ENCODE results near the gene MAT2B. TPM values are rescaled to one million over a fixed set of nuclear protein-coding genes. Genes with fewer than 3 reads are reported as not detected.
A peak's percentile ranks its signal among the peaks of the same experiment; 100 is the strongest.

Gene MAT2B
- total RNA-seq, 2 experiments from 2014 or later, result 71.5 to 71.6 TPM

GRCh38 chr5:163506095-163506457 lies 657 bp downstream of the MAT2B start:
- Mint-ChIP-seq H3K27me3 (no peaks in the 10 kb centered on the region), H3K9me3 (no peaks in the 10 kb centered on the region), H3K4me3 (peak overlapping the region; percentile 99), H3K36me3 (ENCODE audit: low read depth) (peaks cover 5% of the 10 kb centered on the region), H3K27ac (peak overlapping the region; percentile 99), H3K4me1 (ENCODE audit: low read depth) (peaks cover 40% of the 10 kb centered on the region)
- ATAC-seq (peak; percentile 29), DNase-seq (peak; percentile 20)
- TF ChIP-seq CTCF (IDR thresholded peaks at IDR 0.05), result no peak
- intact Hi-C loops (cut with micrococcal nuclease), result loop anchor here (1.0 kb wide), 1 partner anchor 46 kb away; the partner anchor contains the start of genes HMMR and NUDCD2
- CTCF ChIA-PET, result interaction anchor here (0.9 to 3.4 kb wide), 8 partner anchors 9 to 68 kb away, joined by 3 to 24 read pairs (median 4); partner anchors contain the start of genes HMMR and NUDCD2
- POLR2A ChIA-PET, result interaction anchor here (0.9 to 11.8 kb wide), 6 partner anchors 13 to 72 kb away, joined by 3 to 168 read pairs (median 3); partner anchors contain the start of genes CCNG1, HMMR and NUDCD2

GRCh38 chr5:163506726-163507125 lies 1.3 kb downstream of the MAT2B start:
- POLR2A ChIA-PET, result interaction anchor here (0.9 to 11.8 kb wide), 2 partner anchors 47 to 69 kb away, joined by 3 to 168 read pairs; partner anchors contain the start of genes CCNG1, HMMR and NUDCD2
- peaks cover 40% of the 10 kb centered on the region for H3K4me1 Mint-ChIP-seq (ENCODE audit: low read depth)
- H3K4me3 Mint-ChIP-seq, result peak overlapping the region; percentile 99
- DNase-seq (peak; percentile 36), ATAC-seq (peak; percentile 25)
- peaks cover 6% of the 10 kb centered on the region for H3K36me3 Mint-ChIP-seq (ENCODE audit: low read depth)
- CTCF ChIA-PET, result interaction anchor here (0.7 to 2.7 kb wide), 4 partner anchors 46 to 69 kb away, joined by 3 to 6 read pairs (median 4); partner anchors contain the start of gene HMMR
- intact Hi-C loops (cut with micrococcal nuclease), result loop anchor here (1.0 kb wide), 1 partner anchor 46 kb away; the partner anchor contains the start of genes HMMR and NUDCD2
- H3K9me3 Mint-ChIP-seq, result no peaks in the 10 kb centered on the region
- TF ChIP-seq CTCF (IDR thresholded peaks at IDR 0.05), result no peak
- H3K27ac Mint-ChIP-seq, result peak overlapping the region; percentile 99
- no peaks in the 10 kb centered on the region for H3K27me3 Mint-ChIP-seq

- TF ChIP-seq CTCF (IDR thresholded peaks at IDR 0.05), result no peak
- H3K27ac Mint-ChIP-seq, result peak overlapping the region; percentile 99
- H3K4me3 Mint-ChIP-seq, result peak overlapping the region; percentile 99
- no peak for DNase-seq
- ATAC-seq, result no peak
- intact Hi-C loops (cut with micrococcal nuclease), result no loop called here
- no peaks in the 10 kb centered on the region for H3K27me3 Mint-ChIP-seq
- H3K4me1 Mint-ChIP-seq (ENCODE audit: low read depth), result peaks cover 52% of the 10 kb centered on the region
- ChIA-PET POLR2A (interaction anchor here (11.8 kb wide), 1 partner anchor 49 kb away, joined by 168 read pairs; the partner anchor contains the start of genes HMMR and NUDCD2), CTCF (interaction anchor here (1.2 to 2.7 kb wide), 2 partner anchors 8 to 50 kb away, joined by 4 to 6 read pairs; no protein-coding TSS in a partner anchor)
- no peaks in the 10 kb centered on the region for H3K9me3 Mint-ChIP-seq
- H3K36me3 Mint-ChIP-seq (ENCODE audit: low read depth), result peaks cover 20% of the 10 kb centered on the region
These were observed 3.3 kb downstream of the MAT2B start for GRCh38 chr5:163508753-163509152.

GRCh38 chr5:163509291-163509951 lies 4.0 kb downstream of the MAT2B start:
- H3K4me1 Mint-ChIP-seq (ENCODE audit: low read depth), result peaks cover 53% of the 10 kb centered on the region
- intact Hi-C loops (cut with micrococcal nuclease), result no loop called here
- DNase-seq (no peak), ATAC-seq (no peak)
- no peaks in the 10 kb centered on the region for H3K9me3 Mint-ChIP-seq
- H3K27ac Mint-ChIP-seq, result peak overlapping the region; percentile 99
- H3K4me3 Mint-ChIP-seq, result peak overlapping the region; percentile 99
- H3K36me3 Mint-ChIP-seq (ENCODE audit: low read depth), result peaks cover 22% of the 10 kb centered on the region
- TF ChIP-seq CTCF (IDR thresholded peaks at IDR 0.05), result no peak
- CTCF ChIA-PET, result interaction anchor here (0.9 kb wide), 1 partner anchor 49 kb away, joined by 4 read pairs; the partner anchor contains the start of gene HMMR
- POLR2A ChIA-PET, result interaction anchor here (11.8 kb wide), 1 partner anchor 50 kb away, joined by 168 read pairs; the partner anchor contains the start of genes HMMR and NUDCD2
- H3K27me3 Mint-ChIP-seq, result no peaks in the 10 kb centered on the region

GRCh38 chr5:163512526-163512925 lies 7.1 kb downstream of the MAT2B start:
- TF ChIP-seq CTCF (IDR thresholded peaks at IDR 0.05), result no peak
- H3K27ac Mint-ChIP-seq, result peak overlapping the region; percentile 72
- H3K9me3 Mint-ChIP-seq, result no peaks in the 10 kb centered on the region
- DNase-seq, result no peak
- intact Hi-C loops (cut with micrococcal nuclease), result no loop called here
- CTCF ChIA-PET, result no interaction called here
- POLR2A ChIA-PET, result interaction anchor here (0.8 to 11.8 kb wide), 3 partner anchors 9 to 70 kb away, joined by 3 to 168 read pairs (median 3); partner anchors contain the start of genes HMMR and NUDCD2
- ATAC-seq, result no peak
- peaks cover 34% of the 10 kb centered on the region for H3K36me3 Mint-ChIP-seq (ENCODE audit: low read depth)
- H3K4me1 Mint-ChIP-seq (ENCODE audit: low read depth), result peaks cover 59% of the 10 kb centered on the region
- no peak overlapping the region for H3K4me3 Mint-ChIP-seq
- no peaks in the 10 kb centered on the region for H3K27me3 Mint-ChIP-seq

All from activated CD8-positive, alpha-beta T cell treated with anti-CD3 and anti-CD28 coated beads for 36 hours (primary cell).